ENCODE measurements around the gene UXS1. TPM values are rescaled to one million over a fixed set of nuclear protein-coding genes. Genes with fewer than 3 reads are reported as not detected.

Gene UXS1
- total RNA-seq, 1 experiment from 2014 or later: 44.7 TPM

- TF ChIP-seq AFF4 (CRISPR knock-in tag; IDR thresholded peaks at IDR 0.05; ENCODE audit: borderline replicate concordance) (no peak), ZNF121 (CRISPR knock-in tag; IDR thresholded peaks at IDR 0.05) (no peak), KAT7 (CRISPR knock-in tag; IDR thresholded peaks at IDR 0.05; ENCODE audit: borderline replicate concordance) (no peak)
Observed at GRCh38 chr2:106062627-106063026, 131.5 kb downstream of the UXS1 start (continued).

- no peak for ATAC-seq
- H3K27ac Mint-ChIP-seq: no peak overlapping the region
- CTCF ChIA-PET: no interaction called here
- TF ChIP-seq ZNF138 (CRISPR knock-in tag; conservative IDR thresholded peaks at IDR 0.05) (no peak), TCF7 (CRISPR knock-in tag; IDR thresholded peaks at IDR 0.05; ENCODE audit: low read depth) (no peak), AR (CRISPR knock-in tag; IDR thresholded peaks at IDR 0.05) (no peak), GRHL2 (CRISPR knock-in tag; IDR thresholded peaks at IDR 0.05; ENCODE audit: insufficient replicate concordance, severe bottlenecking) (no peak), ATF6 (CRISPR knock-in tag; IDR thresholded peaks at IDR 0.05) (no peak), NFE2L1 (CRISPR knock-in tag; IDR thresholded peaks at IDR 0.05) (no peak), EMX1 (CRISPR knock-in tag; IDR thresholded peaks at IDR 0.05) (no peak), ZNF416 (CRISPR knock-in tag; IDR thresholded peaks at IDR 0.05) (no peak), MLX (CRISPR knock-in tag; IDR thresholded peaks at IDR 0.05) (no peak), AFF4 (CRISPR knock-in tag; IDR thresholded peaks at IDR 0.05; ENCODE audit: borderline replicate concordance) (no peak), SP1 (CRISPR knock-in tag; conservative IDR thresholded peaks at IDR 0.05) (no peak), CBFB (CRISPR knock-in tag; IDR thresholded peaks at IDR 0.05; ENCODE audit: low read depth) (no peak), JUN (CRISPR knock-in tag; IDR thresholded peaks at IDR 0.05) (no peak), FOXP1 (CRISPR knock-in tag; IDR thresholded peaks at IDR 0.05; ENCODE audit: borderline replicate concordance) (no peak), ZNF121 (CRISPR knock-in tag; IDR thresholded peaks at IDR 0.05) (no peak), HMGA2 (CRISPR knock-in tag; IDR thresholded peaks at IDR 0.05) (no peak), NFYB (CRISPR knock-in tag; conservative IDR thresholded peaks at IDR 0.05; ENCODE audit: low read depth) (no peak), NFATC4 (CRISPR knock-in tag; IDR thresholded peaks at IDR 0.05) (no peak), JAZF1 (CRISPR knock-in tag; IDR thresholded peaks at IDR 0.05) (no peak)
- H3K27me3 Mint-ChIP-seq (ENCODE audit: low read depth): peaks cover 33% of the 10 kb centered on the region
- no peak for DNase-seq (ENCODE audit: low spot score)
- peaks cover 9% of the 10 kb centered on the region for H3K9me3 Mint-ChIP-seq
- H3K4me3 Mint-ChIP-seq: no peak overlapping the region
- peaks cover 12% of the 10 kb centered on the region for H3K4me1 Mint-ChIP-seq
- H3K36me3 Mint-ChIP-seq: no peaks in the 10 kb centered on the region
- POLR2A ChIA-PET: no interaction called here
Observed at GRCh38 chr2:106061611-106062349, 132.3 kb downstream of the UXS1 start.

All from WTC11 (cell line).